Activated CD4-positive, alpha-beta T cell treated with anti-CD3 and anti-CD28 coated beads, Interleukin-2, amount 50 U/mL, for 48 hours (primary cell): ENCODE results near the gene IWS1.
A peak's percentile ranks its signal among the peaks of the same experiment; 100 is the strongest.

Experiments
- DNase-seq, 2 experiments: peaks; one replicate each; pipeline ENCODE4 v3.0.0-alpha.2; 2020

IWS1 gene

DNA sequence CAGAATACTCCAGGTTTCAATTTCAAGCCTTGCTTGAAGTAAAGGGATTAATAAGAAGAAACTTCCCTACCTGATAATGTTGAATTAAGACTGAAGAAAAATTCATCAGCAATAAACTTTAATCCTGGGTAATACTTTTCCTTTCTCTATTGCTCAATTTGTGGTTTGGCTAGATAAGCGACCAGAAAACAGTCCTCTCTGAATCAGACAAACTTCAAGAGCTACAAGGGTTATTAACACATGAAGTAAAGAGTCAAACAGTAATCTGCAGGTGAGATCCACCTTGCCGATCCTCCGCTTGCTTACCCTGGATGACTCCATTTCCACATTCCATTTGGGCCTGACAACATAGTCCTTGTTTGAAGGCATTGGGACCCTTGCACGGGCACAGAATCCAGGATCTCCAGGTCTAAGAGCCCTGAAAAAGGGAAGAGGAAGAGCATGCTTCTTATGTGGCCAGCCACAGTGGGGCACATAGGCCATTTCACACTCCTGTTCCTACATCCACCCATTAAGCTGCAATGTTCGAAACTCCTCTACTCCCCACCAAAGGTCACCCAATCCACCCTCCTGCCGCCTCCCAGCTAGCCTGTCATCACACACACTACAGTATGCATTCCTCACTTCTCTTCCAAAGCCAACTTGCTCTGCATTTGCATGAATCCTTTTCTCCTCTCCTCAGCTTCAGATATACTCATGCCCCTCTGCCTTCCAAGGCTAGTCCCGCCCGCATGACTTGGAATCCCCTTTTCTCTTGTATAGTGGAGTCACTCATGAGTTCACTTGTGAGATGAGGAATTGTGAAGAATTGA, 39.8 kb downstream of the IWS1 start:
- no peak for DNase-seq

DNA sequence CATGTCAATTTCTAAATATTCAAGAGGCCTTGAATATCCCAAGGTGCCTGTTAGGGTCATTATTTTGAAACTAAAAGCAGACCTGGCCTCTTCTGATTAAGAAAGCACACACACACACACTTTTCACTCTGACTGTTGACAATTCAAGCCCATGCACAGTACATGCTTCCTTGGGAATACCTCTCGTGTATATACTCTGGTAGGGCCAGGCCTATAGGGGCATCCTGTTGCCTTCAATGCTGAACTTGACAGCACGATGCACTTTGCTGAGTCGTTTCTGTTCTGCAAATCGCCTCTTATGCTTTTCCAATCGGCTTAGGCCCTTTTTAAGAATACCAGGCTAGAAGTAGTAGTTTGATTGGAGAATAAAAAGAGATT, 40.6 kb downstream of the IWS1 start:
- no peak for DNase-seq

DNA sequence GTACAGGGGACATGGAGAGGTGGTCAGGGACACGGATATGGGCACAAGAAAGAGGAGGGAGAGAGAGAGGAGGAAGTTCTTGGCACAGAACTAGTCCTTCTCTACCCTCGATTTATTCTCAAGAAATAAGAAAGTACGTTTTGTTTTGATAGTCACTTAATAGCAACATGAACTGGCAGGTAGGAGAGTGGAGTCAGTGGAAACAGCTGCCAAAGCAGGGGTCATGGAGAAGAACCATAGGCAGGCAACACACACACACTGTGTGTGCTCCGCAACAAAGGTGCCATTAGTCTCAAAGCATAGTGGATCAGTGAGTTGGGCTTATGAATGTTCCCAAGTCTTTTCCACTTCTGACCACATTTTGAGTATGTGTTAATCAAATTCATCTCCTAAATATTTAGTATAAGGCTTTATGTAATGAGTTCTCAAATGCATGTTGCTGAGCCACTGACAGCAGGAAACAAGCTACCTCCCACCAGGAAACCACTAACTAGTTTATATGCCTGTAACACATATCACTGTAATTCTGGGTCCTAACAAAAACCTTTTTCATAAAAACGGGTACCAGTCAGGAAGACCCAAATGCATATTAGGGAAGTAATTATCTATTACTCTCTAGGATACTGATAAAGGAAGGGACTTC, 41.1 kb downstream of the IWS1 start:
- no peak for DNase-seq

DNA sequence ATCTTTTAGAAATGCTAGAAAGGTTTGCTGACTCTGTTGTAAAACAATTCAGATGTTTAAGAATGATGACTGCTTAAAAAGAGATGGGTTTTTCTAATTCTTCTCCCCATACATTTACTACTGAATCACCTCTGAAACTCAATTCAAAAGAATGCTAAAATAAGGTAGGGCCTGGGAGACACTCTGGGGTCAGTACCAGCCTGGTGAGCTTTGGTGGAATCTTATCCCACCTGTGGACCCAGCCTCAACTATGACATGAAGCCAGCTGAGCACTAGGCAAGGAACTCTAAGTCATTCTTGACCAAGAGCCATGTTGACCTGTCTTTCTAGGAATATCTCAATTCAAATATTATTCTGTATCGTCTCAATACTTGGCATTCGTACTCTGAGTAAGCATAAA, 44.3 kb downstream of the IWS1 start:
- no peak for DNase-seq

DNA sequence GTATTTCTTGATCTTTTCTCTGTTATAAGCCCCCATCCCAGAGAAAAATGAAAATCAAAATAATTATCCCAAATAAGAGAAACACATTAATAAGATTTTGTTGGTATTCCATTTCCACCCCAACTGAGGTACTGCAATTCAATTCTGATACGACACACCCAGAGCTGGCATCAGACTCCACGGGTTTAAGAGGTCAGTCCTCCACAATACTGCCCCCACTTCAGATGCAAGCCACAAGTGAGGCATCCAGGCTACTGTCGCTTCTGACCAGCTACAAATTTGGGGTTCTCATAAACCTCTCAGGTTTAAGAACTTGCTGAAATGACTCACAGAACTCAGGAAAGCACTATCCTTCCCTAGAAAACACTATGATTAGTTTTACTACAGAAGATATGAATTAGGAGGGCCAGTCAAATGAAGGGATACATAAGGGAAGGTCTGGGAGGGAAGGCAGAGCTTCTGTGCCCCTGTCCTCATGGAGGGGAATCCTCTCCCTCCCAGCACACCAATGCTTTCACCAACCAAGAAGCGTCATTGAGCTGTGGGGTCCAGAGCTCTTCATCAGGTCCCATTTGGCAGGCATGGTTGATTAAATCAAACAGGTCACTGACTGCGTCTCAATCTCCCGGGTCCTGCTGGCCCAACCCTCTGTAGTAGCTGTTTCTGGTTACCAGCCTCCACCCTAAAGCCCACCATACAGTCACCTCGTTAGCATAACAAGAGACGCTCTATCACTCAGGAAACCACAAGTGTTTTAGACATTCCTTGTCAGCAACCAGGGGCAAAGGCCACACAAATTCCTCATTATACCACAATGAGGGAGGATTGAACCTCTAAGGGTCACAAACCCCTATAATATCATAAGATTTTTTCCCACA, 46.2 kb downstream of the IWS1 start:
- no peak for DNase-seq

DNA sequence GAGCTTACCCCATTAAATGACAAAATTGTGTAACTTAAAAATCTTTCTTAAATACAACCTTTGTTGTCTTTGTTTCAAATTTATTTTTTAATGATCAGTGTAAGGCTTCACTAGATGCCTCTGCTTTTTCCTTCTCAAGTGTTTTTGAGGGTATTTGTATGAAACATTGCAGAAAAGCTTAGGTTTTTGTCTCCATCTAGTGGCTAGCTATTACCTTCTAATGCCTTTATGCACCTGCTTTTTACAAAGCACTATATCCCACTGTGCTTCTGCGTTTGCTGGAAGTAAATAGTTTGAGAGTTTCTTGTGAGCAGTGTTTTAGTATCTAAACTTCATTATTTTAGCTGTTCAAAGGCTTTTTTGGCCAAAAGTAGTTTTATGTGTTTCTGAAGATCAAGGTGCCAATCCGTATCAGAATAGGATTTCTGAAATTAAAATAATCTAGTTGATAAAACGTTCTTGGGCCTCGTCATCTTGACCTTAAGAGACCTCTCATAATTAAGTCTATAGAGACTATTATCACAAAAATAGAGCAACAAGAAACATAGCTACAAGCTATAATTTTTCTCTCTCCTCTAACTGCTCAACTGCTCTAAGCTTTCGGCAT, 47.0 kb downstream of the IWS1 start:
- DNase-seq, result no peak

DNA sequence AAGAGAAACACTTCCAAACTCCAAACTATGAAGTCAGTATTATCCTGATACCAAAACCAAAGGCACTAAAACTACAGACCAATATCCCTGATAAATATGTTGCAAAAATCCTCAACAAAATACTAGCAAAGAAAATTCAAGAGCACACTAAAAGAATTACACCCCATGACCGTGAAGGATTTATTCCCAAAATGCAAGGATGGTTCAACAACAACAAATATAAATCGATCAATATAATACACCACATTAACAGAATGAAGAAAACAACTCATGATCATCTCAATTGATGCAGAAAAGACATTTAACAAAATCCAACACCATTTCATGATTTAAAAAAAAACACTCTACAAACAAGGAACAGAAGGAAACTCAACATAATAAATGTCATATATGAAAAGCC, 50.5 kb downstream of the IWS1 start:
- DNase-seq, result no peak

DNA sequence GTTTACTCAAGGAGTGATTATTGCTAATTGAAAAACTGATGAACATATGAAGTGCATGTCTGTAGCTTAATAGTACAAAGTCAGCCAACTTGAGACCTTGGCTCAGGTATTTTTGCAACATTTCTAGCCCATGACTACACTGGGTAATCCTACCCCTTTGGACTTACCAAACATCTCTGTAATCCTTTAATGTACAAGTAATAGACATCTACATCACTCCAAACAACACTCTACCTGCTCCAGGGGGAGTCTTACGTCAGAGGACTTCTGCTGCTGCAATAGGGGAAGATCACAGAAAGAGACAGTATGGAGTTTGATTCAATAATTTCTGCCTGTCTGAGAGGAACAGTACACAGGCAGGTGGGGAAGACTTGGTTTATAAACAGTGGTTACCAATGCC, 54.0 kb downstream of the IWS1 start:
- no peak for DNase-seq

DNA sequence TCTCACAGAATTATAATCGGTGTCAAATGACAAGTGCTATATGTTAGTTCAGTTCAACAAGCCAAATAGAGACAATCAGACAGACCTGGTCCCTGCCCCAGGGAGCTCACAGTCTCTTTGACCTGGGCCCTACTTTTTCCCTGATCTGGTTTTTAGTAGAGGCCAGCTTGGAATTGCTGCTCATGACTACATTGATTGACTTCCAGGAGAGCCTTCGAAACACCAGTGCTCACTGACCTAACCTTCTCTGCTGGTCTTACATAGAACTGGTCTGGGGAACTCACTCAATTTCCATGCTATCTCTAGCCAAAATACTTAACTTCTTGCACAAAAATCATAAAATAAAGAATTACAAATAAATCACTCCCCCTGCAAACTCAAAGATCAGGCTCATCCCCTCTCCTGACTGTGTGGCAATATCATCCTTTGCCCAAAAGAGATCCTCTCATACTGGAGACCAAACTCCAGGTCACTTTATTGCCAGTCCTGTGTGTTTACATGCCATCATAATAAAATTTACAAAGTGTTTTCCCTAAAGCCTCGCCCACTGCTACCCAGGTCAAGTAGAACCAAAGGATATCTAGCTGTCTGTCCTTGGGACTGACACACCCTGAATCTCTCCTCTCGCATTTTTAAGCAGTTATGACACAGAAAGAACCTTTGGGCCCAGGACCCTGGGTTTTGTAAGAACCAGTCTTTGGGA, 54.9 kb downstream of the IWS1 start:
- DNase-seq, result no peak

DNA sequence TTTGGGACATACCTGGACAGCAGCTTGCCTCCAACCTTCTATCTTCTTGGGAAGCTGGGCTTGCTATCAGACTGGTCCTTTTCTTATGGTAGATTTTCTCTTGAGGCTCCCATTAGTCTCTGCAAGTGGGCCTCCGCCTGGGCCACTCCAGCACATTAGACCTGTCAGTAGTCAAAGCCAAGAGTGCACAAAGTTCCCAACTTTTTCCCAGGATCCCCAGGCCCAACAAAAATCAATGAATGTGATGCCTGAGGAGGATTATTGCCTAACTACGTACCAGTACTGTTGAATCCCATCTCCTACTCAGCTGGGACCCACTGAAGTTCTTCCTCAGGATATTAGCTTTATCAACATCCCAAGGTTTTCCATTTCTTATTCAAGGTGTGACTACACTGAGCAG, 56.3 kb downstream of the IWS1 start:
- DNase-seq, result no peak

DNA sequence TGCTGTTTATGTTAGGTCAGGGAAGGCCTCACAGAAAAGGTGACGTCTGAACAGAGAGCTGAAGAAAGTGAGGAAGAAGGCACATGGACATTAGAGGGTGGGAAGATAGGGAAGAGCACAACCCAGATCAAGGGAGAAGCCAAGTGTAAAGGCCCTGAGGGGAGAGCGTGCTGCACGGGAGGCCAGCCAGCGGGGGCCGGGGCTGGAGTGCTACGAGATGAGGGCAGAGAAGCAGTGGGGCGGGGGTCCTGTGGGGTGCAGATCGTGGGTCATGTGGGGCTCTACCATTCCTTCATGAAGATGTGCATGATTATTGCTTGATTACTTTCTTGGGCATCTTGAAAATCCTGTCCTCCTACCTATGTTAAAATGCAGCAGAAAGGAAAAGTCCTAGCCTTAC, 57.2 kb downstream of the IWS1 start:
- DNase-seq, result no peak

DNA sequence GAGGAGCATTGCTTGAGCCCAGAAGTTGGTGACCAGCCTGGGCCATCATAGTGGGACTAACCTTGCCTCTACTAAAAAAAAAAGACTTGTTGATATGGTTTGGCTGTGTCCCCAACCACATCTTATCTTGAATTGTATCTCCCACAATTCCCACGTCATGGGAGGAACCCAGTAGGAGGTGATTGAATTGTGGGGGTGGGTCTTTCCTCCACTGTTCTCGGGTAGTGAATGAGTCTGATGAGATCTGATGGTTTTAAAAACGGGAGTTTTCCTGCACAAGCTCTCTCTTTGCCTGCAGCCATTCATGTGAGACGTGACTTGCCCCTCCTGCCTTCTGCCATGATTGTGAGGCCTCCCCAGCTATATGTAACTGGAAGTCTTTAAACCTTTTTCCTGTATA, 61.0 kb downstream of the IWS1 start:
- peak; percentile 33 to 50 for DNase-seq

DNA sequence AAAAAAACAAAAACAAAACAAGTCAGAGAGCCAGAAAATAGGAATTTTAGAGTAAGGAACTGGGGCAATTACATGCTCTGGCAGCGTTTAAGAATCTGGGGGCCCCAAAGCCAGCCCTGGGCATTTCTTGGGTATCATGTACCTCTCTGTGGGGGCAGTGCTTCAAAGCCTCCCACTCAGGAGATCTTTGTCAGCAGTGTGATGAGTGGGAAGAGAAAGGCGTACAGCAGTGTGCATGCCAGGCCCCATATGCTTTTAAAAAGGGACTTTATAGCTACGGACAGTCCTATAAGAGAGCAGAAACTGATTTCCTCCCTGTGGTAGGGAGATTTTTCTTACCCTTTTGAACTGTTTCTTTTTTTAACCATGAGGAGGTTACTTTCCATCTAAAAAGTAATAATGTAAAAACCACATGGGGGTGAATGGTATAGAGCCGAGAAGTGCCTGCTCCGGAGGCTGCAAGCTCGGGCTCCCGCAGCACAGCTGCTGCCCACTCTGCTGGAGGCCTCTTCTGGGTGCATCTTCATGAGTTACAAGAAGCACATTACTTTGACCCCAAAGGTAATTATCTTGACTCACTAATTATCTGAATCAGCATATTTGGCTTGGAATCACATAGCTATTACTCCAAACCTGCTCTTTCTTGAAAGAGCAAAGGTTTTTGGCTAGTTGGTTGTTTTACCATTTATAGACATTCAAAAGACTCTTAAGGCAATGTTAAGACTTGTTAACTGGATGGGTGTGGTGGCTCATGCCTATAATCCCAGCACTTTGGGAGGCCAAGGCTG, 61.6 kb downstream of the IWS1 start:
- peak; percentile 18 to 31 for DNase-seq

DNA sequence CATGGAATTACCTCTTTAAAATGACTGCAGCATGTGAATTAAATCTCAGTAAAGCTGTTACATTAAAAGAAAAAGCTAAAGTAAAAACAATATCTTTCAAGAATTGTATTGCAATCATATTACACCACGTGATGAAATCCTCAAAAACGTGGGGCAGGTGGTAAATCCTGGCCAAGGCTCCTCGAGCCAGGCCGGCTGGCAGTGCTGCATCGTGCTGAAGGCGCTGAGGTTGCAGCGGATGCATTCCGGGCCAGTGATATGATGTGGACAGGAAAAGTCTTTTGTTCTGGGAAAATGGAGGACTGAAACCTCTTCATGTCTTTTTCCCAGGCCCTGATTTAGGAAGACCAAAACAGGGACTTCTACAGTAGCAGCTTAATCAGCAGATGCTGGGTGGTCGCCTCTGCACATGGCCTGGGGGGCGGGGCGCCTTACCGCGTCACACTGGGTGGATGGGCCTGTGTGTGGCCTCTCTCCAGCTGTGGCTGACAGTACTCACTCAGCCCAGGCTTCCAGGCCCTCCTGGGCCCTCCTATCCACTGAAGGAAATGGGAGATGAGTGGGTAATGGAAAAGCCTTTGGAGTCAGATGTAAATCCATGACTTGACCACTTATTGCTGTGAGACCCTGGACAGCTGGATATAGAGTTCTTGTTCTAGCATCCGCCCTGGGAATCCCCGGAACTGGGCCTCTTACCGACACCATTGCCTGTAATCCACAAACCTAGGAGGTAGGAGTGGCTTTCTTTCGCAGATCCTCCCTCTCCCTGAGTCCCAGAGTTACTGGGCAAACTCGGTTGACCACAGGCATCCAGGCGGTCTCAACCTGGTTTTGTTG, 62.9 kb downstream of the IWS1 start:
- no peak for DNase-seq

DNA sequence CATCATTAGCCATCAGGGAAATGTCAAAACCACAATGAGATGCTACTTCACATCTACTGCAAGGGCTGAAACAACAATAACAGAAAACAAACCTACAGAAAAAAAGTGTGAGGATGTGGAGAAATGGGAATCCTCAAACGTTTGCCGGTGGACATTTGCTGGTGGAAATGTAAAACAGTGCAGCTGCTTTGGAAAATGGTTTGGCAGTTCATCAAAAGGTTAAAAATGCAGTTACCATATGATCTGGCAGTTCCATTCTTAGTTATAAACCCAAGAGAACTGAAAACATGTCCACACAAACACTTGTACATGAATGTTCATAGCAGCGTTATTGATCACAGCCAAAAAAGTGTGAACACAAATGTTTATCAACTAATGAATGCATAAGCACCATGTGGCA, 63.8 kb downstream of the IWS1 start:
- DNase-seq, result no peak

DNA sequence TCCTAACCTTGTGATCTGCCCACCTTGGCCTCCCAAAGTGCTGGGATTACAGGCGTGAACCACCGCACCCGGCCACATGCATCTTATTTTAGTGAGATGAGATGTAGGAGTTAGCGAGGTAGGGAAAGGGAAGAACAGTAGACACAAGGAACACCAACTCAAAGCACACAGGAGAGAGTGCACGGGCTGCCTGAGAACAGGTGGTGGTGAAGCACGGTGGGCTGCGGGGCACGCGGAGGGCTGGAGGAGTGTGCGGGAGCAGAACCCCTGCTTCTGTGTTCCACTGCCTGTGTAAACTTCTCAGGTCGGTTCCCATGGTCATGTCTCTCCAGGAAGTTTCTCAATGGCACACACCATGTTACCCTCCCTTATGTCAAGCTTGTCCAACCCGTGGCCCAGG, 69.3 kb downstream of the IWS1 start:
- DNase-seq, result no peak

DNA sequence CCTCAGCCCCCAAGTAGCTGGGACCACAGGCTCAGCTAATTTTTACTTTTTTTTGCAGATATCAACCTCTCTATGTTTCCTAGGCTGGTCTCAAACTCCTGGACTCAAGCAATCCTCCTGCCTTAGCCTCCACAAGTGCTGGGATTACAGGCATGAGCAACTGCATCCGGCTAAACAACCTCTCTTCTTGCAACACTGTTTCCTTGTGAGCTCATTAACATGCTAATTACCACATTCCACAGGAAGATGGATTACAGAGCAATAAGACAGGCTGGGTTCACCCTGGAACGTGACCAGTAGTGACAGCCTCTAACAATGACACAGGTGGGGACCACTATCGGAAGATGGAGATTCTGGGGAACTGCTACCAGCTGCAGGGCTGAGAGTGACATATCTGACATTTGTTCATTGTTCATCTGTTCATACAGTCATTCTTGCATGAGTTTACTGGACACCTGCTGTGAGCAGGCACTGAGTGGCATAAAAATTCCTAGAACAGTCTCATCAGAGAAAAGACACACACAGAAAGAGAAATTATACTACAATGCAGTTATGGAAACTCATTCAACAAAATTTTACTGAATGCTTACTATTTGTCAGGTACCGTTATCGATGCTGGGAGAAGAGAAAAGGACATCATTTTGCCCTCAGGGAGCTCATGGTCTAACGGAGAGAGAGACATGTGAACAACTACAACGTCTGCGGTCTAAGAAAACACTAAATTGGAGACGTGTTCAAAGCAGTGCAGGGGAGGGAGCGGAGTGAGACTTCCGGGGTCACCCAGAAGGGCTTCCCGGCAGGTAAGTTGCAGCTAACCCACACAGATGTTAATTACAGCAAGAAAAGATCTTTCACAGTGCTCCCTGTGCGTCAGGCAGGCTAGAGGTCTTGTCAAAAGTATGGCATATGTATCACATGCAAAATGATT, 70.5 kb downstream of the IWS1 start:
- DNase-seq, result peak in 1 of 2 experiments; percentile 6

DNA sequence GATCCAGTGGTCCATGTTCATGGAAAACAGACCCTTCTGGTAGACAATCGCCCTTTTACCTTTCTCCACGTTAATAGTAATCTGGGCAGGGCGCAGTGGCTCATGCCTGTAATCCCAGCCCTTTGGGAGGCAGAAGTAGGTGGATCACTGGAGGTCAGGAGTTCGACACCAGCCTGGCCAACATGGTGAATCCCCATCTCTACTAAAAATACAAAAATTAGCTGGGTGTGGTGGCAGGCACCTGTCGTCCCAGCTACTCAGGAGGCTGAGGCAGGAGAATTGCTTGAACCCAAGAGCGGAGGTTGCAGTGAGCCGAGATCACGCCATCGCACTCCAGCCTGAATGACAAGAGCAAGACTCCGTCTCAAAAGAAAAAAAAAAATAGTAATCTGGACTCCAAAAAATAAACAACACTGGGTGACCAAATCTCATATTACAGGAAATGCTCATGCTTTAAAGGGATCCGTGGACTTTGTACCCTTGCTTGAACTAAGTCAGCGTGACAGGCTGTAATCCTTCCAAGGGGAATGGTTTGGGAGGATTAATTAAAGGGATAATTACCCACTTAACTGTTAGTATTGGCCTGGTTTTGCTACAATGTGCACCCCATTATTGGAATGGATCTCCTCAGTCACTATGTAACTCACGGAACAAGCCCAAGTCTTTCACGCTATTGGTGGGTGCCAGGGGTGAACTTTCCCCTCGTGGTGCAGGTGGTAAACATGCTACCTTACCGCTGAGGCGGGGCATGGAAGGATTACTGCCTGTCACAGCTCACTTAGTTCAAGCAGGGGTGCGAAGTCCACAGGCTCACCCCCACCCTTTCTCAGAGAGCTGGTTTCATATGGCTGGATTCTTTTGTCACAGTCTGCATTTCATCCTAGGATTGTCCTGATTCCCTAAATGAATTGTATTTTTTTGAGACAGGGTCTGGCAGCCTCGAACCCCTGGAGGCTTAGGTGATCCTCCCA, 71.4 kb downstream of the IWS1 start:
- no peak for DNase-seq
